Stomach (tissue), 9 donors: ENCODE data around the gene SOX30. TPM values are rescaled to one million over a fixed set of nuclear protein-coding genes. Genes with fewer than 3 reads are reported as not detected.

Source experiments
- DNase-seq, 2 donors: peaks; one replicate each; pipeline versions ENCODE4 v3.0.0 to v3.0.0-alpha.2; 2013 to 2019
- H3K27ac ChIP-seq, 5 donors: fragments of 200-600 bp in 4 of 5; sonication (generic) in 4 of 5; one replicate each; pipeline ENCODE4 v1.5.1; 2013 to 2019; ENCODE audit warnings: mild to moderate bottlenecking in 1 of 5, moderate library complexity in 1 of 5
- H3K27me3 ChIP-seq, 3 donors: fragments of 200-600 bp; sonication (generic); one replicate each; pipeline ENCODE4 v1.5.1; 2017 to 2019; ENCODE audit warnings: mixed run types in 1 of 3
- H3K36me3 ChIP-seq, 4 donors: fragments of 200-600 bp; sonication (generic); 1 replicate in 3 of 4; 2 replicates in 1 of 4; pipeline ENCODE4 v1.5.1; 2016 to 2019
- H3K4me1 ChIP-seq, 4 donors: fragments of 200-600 bp; sonication (generic); one replicate each; pipeline ENCODE4 v1.5.1; 2016 to 2019
- H3K4me3 ChIP-seq, 4 donors: fragments of 200-600 bp; sonication (generic) in 3 of 4; one replicate each; pipeline ENCODE4 v1.5.1; 2016 to 2019; ENCODE audit warnings: mild to moderate bottlenecking in 1 of 4
- H3K9me3 ChIP-seq, 4 donors: fragments of 200-600 bp; sonication (generic); one replicate each; pipeline ENCODE4 v1.5.1; 2016 to 2019
- CTCF ChIP-seq, 7 experiments: fragments of 450-650 bp in 4 of 7; fragments of 200-600 bp in 3 of 7; sonication (generic) in 3 of 7; IDR thresholded peaks; one replicate each; pipeline ENCODE4 v1.5.1; 2016 to 2019; ENCODE audit warnings: antibody characterized with exemption in 7 of 7, control low read depth in 2 of 7, mild to moderate bottlenecking in 1 of 7
- EP300 ChIP-seq: sonication (generic); formaldehyde crosslinking; IDR thresholded peaks from one replicate; pipeline ENCODE4 v1.6.1; 2017; ENCODE audit warnings: antibody characterized with exemption
- POLR2A ChIP-seq, 4 donors: fragments of 450-650 bp; IDR thresholded peaks; one replicate each; pipeline ENCODE4 v1.6.1; 2016; ENCODE audit warnings: antibody characterized with exemption in 4 of 4, control low read depth in 2 of 4, mild to moderate bottlenecking in 1 of 4, moderate library complexity in 1 of 4
- POLR2AphosphoS5 ChIP-seq, 3 donors: sonication (generic); formaldehyde crosslinking; IDR thresholded peaks; one replicate each; pipeline ENCODE4 v1.6.1; 2016; ENCODE audit warnings: antibody characterized with exemption in 3 of 3
- WGBS, 5 donors: extraction: QIAGEN DNeasy Blood & Tissue Kit in 3 of 5; methylation state at CpG; one replicate each; pipeline versions ENCODE4 v1.1.5 to v1.1.7; 2013 to 2018; 5-methylcytosine and 5-hydroxymethylcytosine counted together
- intact Hi-C: fragments of 100-400 bp; cut with DNase I; formaldehyde crosslinking; loops from one replicate; pipeline ENCODE4 v1.15.1; 2023; ENCODE audit warnings: low total_unique reads
- polyA plus RNA-seq, 3 donors: library from polyadenylated mRNA; stranded (reverse); fragments of 200-250 nt; gene quantifications; one replicate each; pipeline ENCODE4 v1.2.3, GENCODE V29; 2013
- total RNA-seq, 5 donors: library from RNA; depleted of rRNA; stranded (reverse); fragments of >200 nt; gene quantifications; one replicate each; pipeline versions ENCODE4 v1.1.0 to v1.2.3, GENCODE V29; 2014 to 2016
- donor health status: healthy with polysubstance abuse.
- donor health status: Bipolar disorder and iron deficiency.
- donor health status: healthy.

The SOX30 gene
- total and polyA plus RNA-seq, 8 donors, result 0.08 to 0.29 TPM; not detected in 6

GRCh38 chr5:157590478-157590877, 61.8 kb downstream of the SOX30 start:
- H3K4me3 ChIP-seq, result no peak overlapping the region
- no peaks in the 10 kb centered on the region for H3K9me3 ChIP-seq
- DNase-seq, result no peak
- no peaks in the 10 kb centered on the region for H3K27me3 ChIP-seq
- peaks cover 0 to 5% (median 2%) of the 10 kb centered on the region in 4 donors for H3K4me1 ChIP-seq
- H3K36me3 ChIP-seq, result no peaks in the 10 kb centered on the region
- intact Hi-C loops, result no loop called here
- H3K27ac ChIP-seq, result no peak overlapping the region
- no peak for TF ChIP-seq EP300
- TF ChIP-seq CTCF (IDR thresholded peaks at IDR 0.05), result no peak
- no peak for TF ChIP-seq POLR2A (IDR thresholded peaks at IDR 0.05)
- TF ChIP-seq POLR2AphosphoS5 (IDR thresholded peaks at IDR 0.05), result no peak

- no peaks in the 10 kb centered on the region for H3K9me3 ChIP-seq
- TF ChIP-seq POLR2AphosphoS5 (IDR thresholded peaks at IDR 0.05) (no peak), POLR2A (IDR thresholded peaks at IDR 0.05) (no peak), CTCF (IDR thresholded peaks at IDR 0.05) (no peak), EP300 (no peak)
- no peaks in the 10 kb centered on the region for H3K36me3 ChIP-seq
- H3K4me1 ChIP-seq, result no peaks in the 10 kb centered on the region
- DNase-seq, result no peak
- no peak overlapping the region for H3K4me3 ChIP-seq
- H3K27ac ChIP-seq, result no peak overlapping the region
- intact Hi-C loops, result no loop called here
- WGBS, 5 donors, result 50 to 85% (median 79%) methylated on average over 1 of the region's 1 CpG
- no peaks in the 10 kb centered on the region for H3K27me3 ChIP-seq
Measured at GRCh38 chr5:157584628-157585027, 67.6 kb downstream of the SOX30 start.

- Histone ChIP-seq H3K27ac (no peak overlapping the region), H3K9me3 (no peaks in the 10 kb centered on the region), H3K36me3 (no peaks in the 10 kb centered on the region), H3K4me1 (no peaks in the 10 kb centered on the region), H3K27me3 (no peaks in the 10 kb centered on the region), H3K4me3 (no peak overlapping the region)
- 60 to 78% (median 72%) methylated on average over 10 of the region's 10 CpGs for WGBS, 5 donors
- intact Hi-C loops, result no loop called here
- no peak for DNase-seq
- TF ChIP-seq POLR2A (IDR thresholded peaks at IDR 0.05) (no peak), CTCF (IDR thresholded peaks at IDR 0.05) (no peak), EP300 (no peak), POLR2AphosphoS5 (IDR thresholded peaks at IDR 0.05) (no peak)
Measured at GRCh38 chr5:157582731-157583620, 69.3 kb downstream of the SOX30 start.

- 91 to 97% (median 95%) methylated on average over 5 of the region's 5 CpGs for WGBS, 5 donors
- H3K9me3 ChIP-seq, result no peaks in the 10 kb centered on the region
- H3K27me3 ChIP-seq, result no peaks in the 10 kb centered on the region
- no peak overlapping the region for H3K27ac ChIP-seq
- H3K36me3 ChIP-seq, result no peaks in the 10 kb centered on the region
- H3K4me1 ChIP-seq, result no peaks in the 10 kb centered on the region
- TF ChIP-seq POLR2AphosphoS5 (IDR thresholded peaks at IDR 0.05) (no peak), CTCF (IDR thresholded peaks at IDR 0.05) (no peak), POLR2A (IDR thresholded peaks at IDR 0.05) (no peak), EP300 (no peak)
- DNase-seq, result no peak
- intact Hi-C loops, result no loop called here
- H3K4me3 ChIP-seq, result no peak overlapping the region
Measured at GRCh38 chr5:157581901-157582300, 70.3 kb downstream of the SOX30 start.
